ENCODE measurements around the gene PILRB. TPM values are rescaled to one million over a fixed set of nuclear protein-coding genes. Genes with fewer than 3 reads are reported as not detected.
"Not testable (repeated sequence)": the region's sequence is repeated elsewhere in the genome, so short reads cannot be mapped to it uniquely, and the experiment has no call there.

PILRB gene
- 67.2 TPM for total RNA-seq

DNA sequence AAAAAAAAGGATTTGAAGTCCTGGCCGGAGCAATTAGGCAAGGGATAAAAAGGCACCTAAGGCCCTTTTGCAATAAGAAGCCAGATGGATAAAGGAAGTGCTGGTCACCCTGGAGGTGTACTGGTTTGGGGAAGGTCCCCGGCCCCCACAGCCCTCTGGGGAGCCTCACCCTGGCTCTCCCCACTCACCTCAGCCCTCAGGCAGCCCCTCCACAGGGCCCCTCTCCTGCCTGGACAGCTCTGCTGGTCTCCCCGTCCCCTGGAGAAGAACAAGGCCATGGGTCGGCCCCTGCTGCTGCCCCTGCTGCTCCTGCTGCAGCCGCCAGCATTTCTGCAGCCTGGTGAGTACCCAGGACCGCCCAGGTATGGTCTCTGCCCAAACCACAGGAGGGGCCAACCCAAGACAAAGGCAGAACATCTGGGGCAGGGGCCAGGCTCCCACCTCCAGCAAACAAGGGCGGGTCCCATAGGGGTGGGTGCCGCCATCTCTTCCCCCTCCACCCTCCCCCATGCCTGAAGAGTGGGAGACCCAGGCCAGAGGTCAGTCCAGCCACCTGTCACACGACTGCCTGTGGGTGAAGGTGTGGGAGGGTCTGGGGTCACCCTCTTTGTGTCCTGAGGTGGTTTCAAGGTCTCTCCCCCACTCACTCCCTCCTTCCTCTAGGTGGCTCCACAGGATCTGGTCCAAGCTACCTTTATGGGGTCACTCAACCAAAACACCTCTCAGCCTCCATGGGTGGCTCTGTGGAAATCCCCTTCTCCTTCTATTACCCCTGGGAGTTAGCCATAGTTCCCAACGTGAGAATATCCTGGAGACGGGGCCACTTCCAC is at the start of gene PILRB:
PILRB (plus strand) TSS at position 91 of the 830 bp plus-strand sequence; CDS start at position 277, 186 bp downstream.
- peaks cover 95 to 98% of the 10 kb centered on the region in 2 donors for H3K36me3 ChIP-seq
- no peaks in the 10 kb centered on the region for H3K9me3 ChIP-seq
- no peak within 1 kb of the TSS for H3K4me3 ChIP-seq
- no peaks in the 10 kb centered on the region for H3K4me1 ChIP-seq
- DNase-seq (ENCODE audit: low spot score in 2 of 2): no peak
- H3K27ac ChIP-seq: no peak within 1 kb of the TSS
- H3K27me3 ChIP-seq: no peaks in the 10 kb centered on the region
- TF ChIP-seq, protein P1, sequence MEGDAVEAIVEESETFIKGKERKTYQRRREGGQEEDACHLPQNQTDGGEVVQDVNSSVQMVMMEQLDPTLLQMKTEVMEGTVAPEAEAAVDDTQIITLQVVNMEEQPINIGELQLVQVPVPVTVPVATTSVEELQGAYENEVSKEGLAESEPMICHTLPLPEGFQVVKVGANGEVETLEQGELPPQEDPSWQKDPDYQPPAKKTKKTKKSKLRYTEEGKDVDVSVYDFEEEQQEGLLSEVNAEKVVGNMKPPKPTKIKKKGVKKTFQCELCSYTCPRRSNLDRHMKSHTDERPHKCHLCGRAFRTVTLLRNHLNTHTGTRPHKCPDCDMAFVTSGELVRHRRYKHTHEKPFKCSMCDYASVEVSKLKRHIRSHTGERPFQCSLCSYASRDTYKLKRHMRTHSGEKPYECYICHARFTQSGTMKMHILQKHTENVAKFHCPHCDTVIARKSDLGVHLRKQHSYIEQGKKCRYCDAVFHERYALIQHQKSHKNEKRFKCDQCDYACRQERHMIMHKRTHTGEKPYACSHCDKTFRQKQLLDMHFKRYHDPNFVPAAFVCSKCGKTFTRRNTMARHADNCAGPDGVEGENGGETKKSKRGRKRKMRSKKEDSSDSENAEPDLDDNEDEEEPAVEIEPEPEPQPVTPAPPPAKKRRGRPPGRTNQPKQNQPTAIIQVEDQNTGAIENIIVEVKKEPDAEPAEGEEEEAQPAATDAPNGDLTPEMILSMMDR (IDR thresholded peaks at IDR 0.05): no peak
- intact Hi-C loops (cut with DNase I): no loop called here

DNA sequence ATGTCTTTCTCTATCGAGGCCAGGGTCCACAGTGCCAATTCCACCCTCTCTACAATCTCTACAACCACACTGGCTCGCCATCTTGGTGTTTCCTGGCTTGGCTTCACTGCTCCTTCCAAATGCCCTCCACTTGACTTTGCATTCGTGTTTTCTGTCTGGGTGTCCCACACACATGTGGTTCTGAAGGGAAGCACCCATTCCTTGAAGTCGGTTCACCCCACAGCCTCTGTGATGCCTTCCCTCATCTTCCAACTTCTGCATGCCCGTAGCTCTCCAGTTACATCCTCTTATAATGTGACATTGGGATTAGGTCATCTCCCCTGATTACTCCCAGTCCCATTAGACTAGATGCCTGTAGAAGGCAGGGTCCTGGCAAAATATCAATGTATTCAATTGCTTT is 39.6 kb upstream of the PILRB start:
- H3K27ac ChIP-seq; H3K4me1 ChIP-seq; H3K9me3 ChIP-seq; H3K36me3 ChIP-seq; DNase-seq (ENCODE audit: low spot score in 2 of 2); H3K4me3 ChIP-seq; H3K27me3 ChIP-seq; intact Hi-C loops (cut with DNase I): not testable (repeated sequence)

DNA sequence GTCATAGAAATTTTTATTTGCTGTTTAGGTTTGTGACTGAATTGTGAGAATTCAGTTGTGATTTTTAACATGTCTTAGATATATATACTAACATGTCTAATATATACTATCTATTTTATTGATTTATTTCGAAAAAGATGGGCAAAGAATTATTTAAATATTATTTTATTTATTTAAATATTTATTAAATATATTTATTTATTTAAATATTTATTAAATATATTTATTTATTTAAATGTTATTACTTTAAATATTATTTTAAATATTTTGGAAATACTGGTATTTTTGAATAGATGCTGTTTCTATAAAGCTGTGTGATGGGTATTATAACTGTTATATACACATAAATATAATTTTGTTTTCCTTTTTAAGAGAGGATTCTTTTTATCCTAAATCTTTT is 36.3 kb upstream of the PILRB start:
- H3K27ac ChIP-seq; H3K4me1 ChIP-seq; H3K27me3 ChIP-seq; DNase-seq (ENCODE audit: low spot score in 2 of 2); intact Hi-C loops (cut with DNase I); H3K4me3 ChIP-seq; H3K9me3 ChIP-seq: not testable (repeated sequence)
- H3K36me3 ChIP-seq: peaks cover 5 to 24% of the 10 kb centered on the region in 2 donors

DNA sequence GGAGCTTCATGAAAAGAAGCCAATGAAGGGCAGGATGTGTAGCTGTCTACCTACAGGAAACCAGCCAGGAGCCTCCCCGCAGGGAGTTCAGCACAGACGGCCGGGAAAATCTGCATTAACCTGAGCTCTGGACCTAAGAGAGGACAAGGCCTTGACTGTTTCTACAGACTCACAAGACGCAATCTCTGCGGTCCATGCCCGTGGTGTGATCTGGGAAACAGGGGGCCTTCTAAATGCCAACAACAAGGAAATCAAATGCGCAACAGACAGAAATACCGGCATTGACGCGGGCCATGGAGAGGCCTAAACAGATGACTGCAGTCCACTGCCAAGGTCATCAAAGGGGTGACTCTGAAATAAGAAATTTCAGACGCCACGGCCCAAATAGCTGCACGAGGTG is 33.7 kb upstream of the PILRB start:
- H3K4me1 ChIP-seq; H3K27ac ChIP-seq; intact Hi-C loops (cut with DNase I); H3K27me3 ChIP-seq; H3K4me3 ChIP-seq; H3K9me3 ChIP-seq; DNase-seq (ENCODE audit: low spot score in 2 of 2): not testable (repeated sequence)
- H3K36me3 ChIP-seq: peaks cover 14 to 33% of the 10 kb centered on the region in 2 donors

DNA sequence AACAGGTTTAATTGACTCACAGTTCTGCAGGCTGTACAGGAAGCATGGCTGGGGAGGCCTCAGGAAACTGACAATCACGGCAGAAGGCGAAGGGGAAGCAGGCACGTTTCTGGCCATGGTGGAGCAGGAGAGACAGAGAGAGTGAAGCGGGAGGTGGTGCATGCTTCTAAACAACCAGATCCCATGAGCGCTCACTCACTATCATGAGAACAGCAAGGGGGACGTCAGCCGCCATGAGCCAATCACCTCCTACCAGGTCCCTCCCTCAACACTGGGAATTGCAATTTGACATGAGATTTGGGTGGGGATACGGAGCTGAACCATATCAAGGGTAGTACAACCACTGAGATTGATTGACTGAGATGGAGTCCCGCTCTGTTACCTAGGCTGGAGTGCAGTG is 32.2 kb upstream of the PILRB start:
- DNase-seq (ENCODE audit: low spot score in 2 of 2): not testable (repeated sequence)
- peaks cover 14 to 30% of the 10 kb centered on the region in 2 donors for H3K36me3 ChIP-seq

DNA sequence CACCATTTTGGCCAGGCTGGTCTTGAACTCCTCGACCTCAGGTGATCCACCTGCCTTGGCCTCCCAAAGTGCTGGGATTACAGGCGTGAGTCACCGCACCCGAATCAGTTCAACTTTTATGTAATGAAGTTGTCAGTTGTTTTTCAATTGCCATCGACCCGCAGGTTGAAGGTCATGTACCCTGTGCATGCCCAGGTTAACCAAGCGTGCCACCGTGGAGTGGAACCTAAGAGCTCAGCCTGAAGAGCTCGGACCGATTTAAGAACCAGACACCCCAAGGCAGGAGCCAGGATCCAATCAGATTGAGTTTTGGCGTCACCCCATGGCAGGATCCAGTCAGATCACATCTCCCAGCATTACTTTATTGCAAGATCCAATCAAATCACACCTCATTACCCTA is 31.0 kb upstream of the PILRB start:
- H3K9me3 ChIP-seq; H3K27ac ChIP-seq; H3K27me3 ChIP-seq; H3K4me1 ChIP-seq; DNase-seq (ENCODE audit: low spot score in 2 of 2); H3K4me3 ChIP-seq; intact Hi-C loops (cut with DNase I): not testable (repeated sequence)
- peaks cover 14 to 30% of the 10 kb centered on the region in 2 donors for H3K36me3 ChIP-seq

More for the DNA sequence above, 32.2 kb upstream of the PILRB start:
- intact Hi-C loops (cut with DNase I); H3K4me3 ChIP-seq; H3K9me3 ChIP-seq; H3K27ac ChIP-seq; H3K4me1 ChIP-seq; H3K27me3 ChIP-seq: not testable (repeated sequence)

DNA sequence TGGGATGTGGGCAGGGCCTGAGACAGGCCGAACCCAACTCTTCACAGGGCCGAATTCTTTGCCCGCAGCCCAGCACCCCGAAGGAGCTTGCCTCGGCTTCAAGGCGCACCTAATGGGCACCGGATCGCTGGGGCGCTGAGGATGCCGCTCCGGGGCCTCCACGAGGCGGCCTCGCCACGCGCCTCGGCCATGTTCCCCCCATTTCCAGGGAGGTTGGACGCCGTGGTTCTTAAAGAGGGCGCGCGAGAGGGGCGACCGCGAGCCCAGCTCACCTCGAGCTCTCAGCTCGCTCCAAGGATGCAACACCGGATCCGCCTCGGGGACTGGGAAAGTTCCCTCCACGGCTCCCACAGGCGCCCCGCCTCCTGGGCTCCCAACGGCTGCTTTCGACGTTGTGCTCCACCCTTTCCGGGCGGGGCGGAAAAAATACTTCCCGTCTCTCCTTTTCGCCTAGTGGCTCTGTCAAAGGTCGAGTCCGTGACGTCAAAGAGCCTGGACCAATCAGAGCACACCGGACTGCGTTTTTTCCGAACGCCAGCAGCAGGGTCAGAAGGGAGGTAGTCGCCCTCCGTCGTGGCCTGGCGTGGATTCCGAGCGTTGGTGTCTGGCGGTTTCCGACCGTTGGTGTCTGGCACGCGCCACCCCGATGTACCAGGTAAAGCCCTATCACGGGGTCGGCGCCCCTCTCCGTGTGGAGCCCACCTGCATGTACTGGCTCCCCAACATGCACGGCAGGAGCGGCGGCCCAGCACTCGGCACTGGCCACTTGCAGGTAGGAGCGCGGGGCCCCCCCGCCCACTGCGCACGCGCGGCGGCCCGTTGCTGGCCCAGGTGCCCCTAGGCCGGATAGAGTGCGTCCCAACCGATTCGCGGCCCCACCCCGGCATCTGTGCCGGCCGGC is 22.1 kb upstream of the PILRB start:
- H3K4me1 ChIP-seq: peaks cover 0 to 10% of the 10 kb centered on the region in 2 donors
- H3K36me3 ChIP-seq, H3K27me3 ChIP-seq, H3K9me3 ChIP-seq: not testable (repeated sequence)
- intact Hi-C loops (cut with DNase I): loop anchor here (1.0 kb wide), 1 partner anchor 93 kb away; the partner anchor contains the start of gene MEPCE
- peak; percentile 86 to 96 for DNase-seq (ENCODE audit: low spot score in 2 of 2)
- H3K27ac ChIP-seq: peak overlapping the region; percentile 84 to 96
- H3K4me3 ChIP-seq: peak overlapping the region; percentile 78 to 96

DNA sequence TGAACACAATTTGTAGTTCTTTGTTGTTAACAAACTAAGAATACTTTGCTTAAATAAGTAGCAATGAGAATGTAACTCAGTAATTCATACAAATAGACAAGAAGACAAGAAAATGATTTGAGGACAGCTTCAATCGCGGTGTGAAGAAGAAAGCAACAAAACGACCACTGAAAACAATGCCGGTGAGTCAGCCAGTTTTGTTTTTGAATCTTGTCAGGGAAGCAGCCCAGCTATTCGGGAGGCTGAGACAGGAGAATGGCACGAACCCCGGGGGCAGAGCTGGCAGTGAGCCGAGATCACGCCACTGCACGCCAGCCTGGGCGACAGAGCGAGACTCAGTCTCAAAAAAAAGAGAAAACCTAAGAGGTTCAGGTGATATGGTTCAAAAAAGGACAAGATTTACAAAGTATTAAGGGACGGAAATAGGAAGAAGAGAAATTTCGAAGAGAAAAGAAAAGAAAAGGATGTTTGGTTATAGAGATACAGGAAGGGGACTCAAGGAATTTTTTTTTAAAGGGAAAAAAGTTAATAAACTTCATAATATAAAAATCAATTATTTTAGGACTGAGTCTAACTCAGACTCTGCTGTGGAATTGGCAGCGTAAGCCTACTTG is 19.7 kb upstream of the PILRB start:
- not testable (repeated sequence) for H3K4me3 ChIP-seq; H3K36me3 ChIP-seq; DNase-seq (ENCODE audit: low spot score in 2 of 2)

DNA sequence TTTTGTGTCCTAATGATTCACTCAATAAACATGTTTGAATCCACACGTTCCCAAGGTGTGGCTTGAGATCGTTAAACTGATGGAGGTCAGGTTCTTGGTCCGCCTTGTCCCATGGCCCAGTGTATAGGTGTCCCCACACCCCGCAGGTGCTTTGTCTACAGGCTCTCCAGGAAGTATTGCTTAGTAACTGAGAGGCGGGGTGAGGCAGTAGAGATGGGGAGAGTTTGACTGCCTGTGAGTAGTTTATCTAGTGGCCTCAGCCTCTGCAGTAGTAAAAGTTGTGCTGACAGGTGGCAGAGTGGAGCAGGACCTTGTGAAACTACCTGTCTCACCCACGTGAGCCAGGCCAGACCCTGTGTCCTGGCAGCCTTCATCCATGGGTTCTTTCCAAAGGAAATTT is 16.6 kb upstream of the PILRB start:
- H3K27me3 ChIP-seq; intact Hi-C loops (cut with DNase I); H3K27ac ChIP-seq; H3K4me3 ChIP-seq; H3K9me3 ChIP-seq; H3K4me1 ChIP-seq; DNase-seq (ENCODE audit: low spot score in 2 of 2): not testable (repeated sequence)
- H3K36me3 ChIP-seq: peaks cover 11 to 17% of the 10 kb centered on the region in 2 donors

More for the DNA sequence above, 19.7 kb upstream of the PILRB start:
- H3K27ac ChIP-seq; intact Hi-C loops (cut with DNase I); H3K27me3 ChIP-seq; H3K9me3 ChIP-seq: not testable (repeated sequence)
- peaks cover 0 to 10% of the 10 kb centered on the region in 2 donors for H3K4me1 ChIP-seq
